K562 (cell line): Measurements from ENCODE around the gene GNAI3. TPM values are rescaled to one million over a fixed set of nuclear protein-coding genes. Genes with fewer than 3 reads are reported as not detected.

ENCODE experiments used
- ADNP ChIP-seq: fragments of 200-800 bp; sonication (Bioruptor generic); IDR thresholded peaks from 2 replicates; pipeline ENCODE4 v1.6.1; 2016; ENCODE audit warnings: missing genetic modification characterization, missing compliant biosample characterization
- BACH1 ChIP-seq: fragments of 200-800 bp; sonication (Bioruptor generic); IDR thresholded peaks from 2 replicates; pipeline ENCODE4 v1.6.1; 2016; ENCODE audit warnings: missing genetic modification characterization, missing compliant biosample characterization
- CBX5 ChIP-seq: IDR thresholded peaks from 2 replicates; pipeline ENCODE4 v1.6.1; 2014; ENCODE audit warnings: low read depth, borderline replicate concordance
- CBX8 ChIP-seq: fragments of 200-600 bp; sonication (generic); IDR thresholded peaks from 2 replicates; pipeline ENCODE4 v1.6.1; 2012; ENCODE audit warnings: borderline replicate concordance, mixed run types, low read depth, mild to moderate bottlenecking, moderate library complexity, mixed read lengths, low read length, control low read depth, inconsistent platforms; ENCODE audit not compliant: poor library complexity, severe bottlenecking; ENCODE audit errors: extremely low read depth
- FIP1L1 ChIP-seq: fragments of 200-400 bp; formaldehyde crosslinking; IDR thresholded peaks from 2 replicates; pipeline ENCODE4 v1.6.1; 2018; ENCODE audit warnings: mild to moderate bottlenecking, low read depth, low read length; ENCODE audit not compliant: poor library complexity, severe bottlenecking
- FOXM1 ChIP-seq, 2 experiments: fragments of 450-650 bp in 1 of 2; sonication (generic) in 1 of 2; formaldehyde crosslinking in 1 of 2; IDR thresholded peaks; 2 replicates each; pipeline versions ENCODE4 v1.6.1 to v1.9.0; 2017 to 2022; ENCODE audit warnings: low read depth in 2 of 2, mild to moderate bottlenecking in 2 of 2, missing genetic modification reagents in 1 of 2, moderate library complexity in 1 of 2
- HNRNPH1 ChIP-seq: fragments of 200-400 bp; formaldehyde crosslinking; optimal IDR thresholded peaks from 2 replicates; pipeline ENCODE3; 2017; ENCODE audit warnings: low read depth, mild to moderate bottlenecking, low read length, moderate library complexity
- HNRNPLL ChIP-seq: fragments of 200-400 bp; formaldehyde crosslinking; IDR thresholded peaks from 2 replicates; pipeline ENCODE4 v1.6.1; 2017; ENCODE audit warnings: low read length, low read depth, mild to moderate bottlenecking; ENCODE audit not compliant: poor library complexity, severe bottlenecking
- HOXB6 ChIP-seq: fragments of 250-450 bp; sonication (Bioruptor Pico); IDR thresholded peaks from 2 replicates; pipeline ENCODE4 v1.5.1; 2022; ENCODE audit warnings: mild to moderate bottlenecking, borderline replicate concordance
- MAZ ChIP-seq, 2 experiments: fragments of 450-650 bp in 1 of 2; sonication (generic) in 1 of 2; formaldehyde crosslinking; IDR thresholded peaks in 1 of 2; conservative IDR thresholded peaks in 1 of 2; 2 replicates each; pipeline versions ENCODE4 v1.4.0 to v1.5.0; 2020; ENCODE audit warnings: mild to moderate bottlenecking in 1 of 2, missing genetic modification reagents in 1 of 2
- NCOA4 ChIP-seq: fragments of 450-650 bp; IDR thresholded peaks from 2 replicates; pipeline ENCODE4 v1.6.1; 2018; ENCODE audit warnings: mild to moderate bottlenecking; ENCODE audit not compliant: partially characterized antibody
- NCOR1 ChIP-seq: fragments of 450-650 bp; IDR thresholded peaks from 2 replicates; pipeline ENCODE4 v1.6.1; 2016; ENCODE audit warnings: mild to moderate bottlenecking, moderate library complexity
- NFATC3 ChIP-seq: fragments of 450-650 bp; IDR thresholded peaks from 2 replicates; pipeline ENCODE4 v1.6.1; 2017; ENCODE audit warnings: mild to moderate bottlenecking
- PCBP1 ChIP-seq: fragments of 200-400 bp; formaldehyde crosslinking; IDR thresholded peaks from 2 replicates; pipeline ENCODE4 v1.6.1; 2018; ENCODE audit warnings: mild to moderate bottlenecking, low read depth, low read length; ENCODE audit not compliant: poor library complexity, severe bottlenecking
- RAD21 ChIP-seq, 2 experiments: fragments of 250-450 bp in 1 of 2; fragments of 450-650 bp in 1 of 2; sonication (Bioruptor Pico) in 1 of 2; formaldehyde crosslinking in 1 of 2; IDR thresholded peaks in 1 of 2; conservative IDR thresholded peaks in 1 of 2; 2 replicates each; pipeline versions ENCODE4 v1.4.0 to v1.8.0; 2020 to 2022; ENCODE audit warnings: mild to moderate bottlenecking in 2 of 2, moderate library complexity in 1 of 2
- RBM22 ChIP-seq: fragments of 200-400 bp; formaldehyde crosslinking; IDR thresholded peaks from 2 replicates; pipeline ENCODE4 v1.6.1; 2018; ENCODE audit warnings: low read length, low read depth; ENCODE audit not compliant: poor library complexity, severe bottlenecking
- RNF2 ChIP-seq: sonication (generic); IDR thresholded peaks from 2 replicates; pipeline ENCODE4 v1.6.1; 2016
- SIX5 ChIP-seq, 2 experiments: IDR thresholded peaks; 2 replicates each; pipeline ENCODE4 v1.6.1; 2011; ENCODE audit warnings: low read length in 2 of 2, borderline replicate concordance in 1 of 2, low read depth in 1 of 2, mild to moderate bottlenecking in 1 of 2, moderate library complexity in 1 of 2; ENCODE audit not compliant: insufficient read depth in 1 of 2
- TARDBP ChIP-seq: fragments of 450-650 bp; IDR thresholded peaks from 2 replicates; pipeline ENCODE4 v1.6.1; 2016
- TRIM24 ChIP-seq, 2 experiments: fragments of 450-650 bp; IDR thresholded peaks; 2 replicates each; pipeline ENCODE4 v1.6.1; 2016
- TSC22D4 ChIP-seq: fragments of 450-650 bp; IDR thresholded peaks from 2 replicates; pipeline ENCODE4 v1.6.1; 2016; ENCODE audit warnings: missing genetic modification characterization, missing biosample characterization, control low read depth
- XRCC3 ChIP-seq: fragments of 450-650 bp; IDR thresholded peaks from 2 replicates; pipeline ENCODE4 v1.6.1; 2017; ENCODE audit warnings: mild to moderate bottlenecking, moderate library complexity
- ZNF384 ChIP-seq: IDR thresholded peaks from 2 replicates; pipeline ENCODE4 v1.6.1; 2012; ENCODE audit warnings: low read depth, low read length, improper control_type of control experiment
- polyA plus RNA-seq, 8 experiments: library from polyadenylated mRNA; depleted of rRNA in 4 of 8; stranded (reverse) in 5 of 8; unstranded in 3 of 8; fragments of >200 nt; fragmentation: Nextera tagmentation in 2 of 8; fragmentation: Illumina TruSeq in 1 of 8; extraction: Ambion mirVana in 2 of 8; extraction: Trizol in 1 of 8; gene quantifications; 2 replicates each; pipeline versions ENCODE4 v1.2.1 to v1.2.3, GENCODE V29; 2011 to 2014; ENCODE audit warnings: inconsistent platforms in 1 of 8, missing spikeins in 1 of 8
- total RNA-seq, 7 experiments: library from RNA; depleted of rRNA in 6 of 7; stranded (reverse); fragments of >200 nt in 6 of 7; fragmentation: Illumina TruSeq in 2 of 7; extraction: Trizol in 2 of 7; gene quantifications; 2 replicates each; pipeline versions ENCODE4 v1.2.1 to v1.2.3, GENCODE V29; 2011 to 2021; ENCODE audit warnings: low replicate concordance in 1 of 7
- TF ChIP-seq, protein P1 (sequence below): sonication (generic); formaldehyde crosslinking; IDR thresholded peaks from 2 replicates; pipeline ENCODE4 v1.8.0; 2022; ENCODE audit warnings: mild to moderate bottlenecking, missing genetic modification reagents
- TF ChIP-seq, protein P2 (sequence below): fragments of 250-450 bp; sonication (Bioruptor Pico); IDR thresholded peaks from 2 replicates; pipeline ENCODE4 v1.5.0; 2020; ENCODE audit warnings: mild to moderate bottlenecking, borderline replicate concordance

The GNAI3 gene
- total and polyA plus RNA-seq, 9 of the 15 experiments (the other 6 are each of a cell fraction or from before 2014, with no cell fraction given), result 6.3 to 13.2 (median 8.9) TPM

DNA sequence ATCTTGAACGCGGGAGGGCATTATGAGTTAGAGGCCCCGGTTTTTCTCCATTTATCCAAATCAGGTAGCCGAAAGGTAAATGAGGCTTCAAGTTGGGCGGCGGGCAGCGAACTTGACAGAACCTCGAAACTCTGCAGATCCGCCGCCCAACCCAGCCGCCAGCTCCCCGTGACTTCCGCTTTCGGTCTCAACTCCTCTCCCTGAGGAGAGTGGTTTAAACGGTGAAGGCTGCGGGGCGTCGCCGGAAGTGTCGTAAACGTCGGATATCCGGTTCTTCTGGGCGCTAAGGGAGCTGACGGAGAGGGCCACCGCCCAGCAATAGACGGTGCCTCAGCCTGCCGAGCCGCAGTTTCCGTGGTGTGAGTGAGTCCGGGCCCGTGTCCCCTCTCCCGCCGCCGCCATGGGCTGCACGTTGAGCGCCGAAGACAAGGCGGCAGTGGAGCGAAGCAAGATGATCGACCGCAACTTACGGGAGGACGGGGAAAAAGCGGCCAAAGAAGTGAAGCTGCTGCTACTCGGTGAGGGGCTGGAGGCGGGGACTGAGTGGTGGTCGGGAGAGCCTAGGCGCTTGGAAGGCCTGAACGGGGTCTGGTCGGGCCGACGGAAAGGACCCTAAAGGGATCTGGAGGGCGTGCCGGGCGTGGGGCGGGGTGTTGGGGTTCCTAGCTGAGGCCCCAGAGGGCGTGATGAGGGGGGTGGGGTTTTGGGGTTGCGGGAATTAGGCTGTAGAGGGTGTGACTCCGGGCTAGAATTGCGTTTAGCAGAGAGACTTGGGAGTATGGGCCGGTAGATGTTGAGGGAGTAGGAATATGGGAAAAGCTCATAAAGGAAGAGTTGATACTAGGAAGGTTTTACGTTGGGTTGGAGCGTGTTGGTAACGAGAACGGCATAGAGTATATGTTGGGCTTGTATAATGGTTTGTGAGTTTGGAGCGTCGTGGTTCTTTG is at the start of gene GNAI3 (continued):
- TF ChIP-seq, protein P1, sequence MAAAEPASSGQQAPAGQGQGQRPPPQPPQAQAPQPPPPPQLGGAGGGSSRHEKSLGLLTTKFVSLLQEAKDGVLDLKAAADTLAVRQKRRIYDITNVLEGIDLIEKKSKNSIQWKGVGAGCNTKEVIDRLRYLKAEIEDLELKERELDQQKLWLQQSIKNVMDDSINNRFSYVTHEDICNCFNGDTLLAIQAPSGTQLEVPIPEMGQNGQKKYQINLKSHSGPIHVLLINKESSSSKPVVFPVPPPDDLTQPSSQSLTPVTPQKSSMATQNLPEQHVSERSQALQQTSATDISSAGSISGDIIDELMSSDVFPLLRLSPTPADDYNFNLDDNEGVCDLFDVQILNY (CRISPR knock-in tag), result no peak
- TF ChIP-seq MAZ (CRISPR knock-in tag; conservative IDR thresholded peaks at IDR 0.05 in 1 of 2, IDR thresholded peaks at IDR 0.05 in 1 of 2) (peak; percentile 61 to 82), ADNP (tag) (no peak), XRCC3 (no peak), RAD21 (CRISPR knock-in tag; conservative IDR thresholded peaks at IDR 0.05 in 1 of 2, IDR thresholded peaks at IDR 0.05 in 1 of 2) (no peak; a peak in 2 of 4 replicates), FIP1L1 (peak; percentile 58), HOXB6 (CRISPR knock-in tag) (no peak), HNRNPH1 (no peak), CBX8 (no peak), TRIM24 (IDR thresholded peaks at IDR 0.05) (peak; percentile 4 to 29; a peak in 1 of 4 replicates), BACH1 (no peak), NCOA4 (no peak), SIX5 (IDR thresholded peaks at IDR 0.05; ENCODE audit: borderline replicate concordance in 1 of 2, insufficient read depth in 1 of 2, low read depth in 1 of 2, low read length in 2 of 2) (no peak), TARDBP (peak; percentile 31; the same call in 1 of the 2 replicates), HNRNPLL (peak; percentile 98), FOXM1 (IDR thresholded peaks at IDR 0.05; ENCODE audit: low read depth) (peak; percentile 64; the same call in 1 of the 2 replicates), FOXM1 (CRISPR knock-in tag; IDR thresholded peaks at IDR 0.05; ENCODE audit: low read depth) (no peak), NFATC3 (no peak), TSC22D4 (no peak), ZNF384 (no peak; the same call in 1 of the 2 replicates), RNF2 (peak; percentile 57; the same call in 1 of the 2 replicates), PCBP1 (no peak), CBX5 (no peak), RBM22 (peak; percentile 58), NCOR1 (no peak)
- TF ChIP-seq, protein P2, sequence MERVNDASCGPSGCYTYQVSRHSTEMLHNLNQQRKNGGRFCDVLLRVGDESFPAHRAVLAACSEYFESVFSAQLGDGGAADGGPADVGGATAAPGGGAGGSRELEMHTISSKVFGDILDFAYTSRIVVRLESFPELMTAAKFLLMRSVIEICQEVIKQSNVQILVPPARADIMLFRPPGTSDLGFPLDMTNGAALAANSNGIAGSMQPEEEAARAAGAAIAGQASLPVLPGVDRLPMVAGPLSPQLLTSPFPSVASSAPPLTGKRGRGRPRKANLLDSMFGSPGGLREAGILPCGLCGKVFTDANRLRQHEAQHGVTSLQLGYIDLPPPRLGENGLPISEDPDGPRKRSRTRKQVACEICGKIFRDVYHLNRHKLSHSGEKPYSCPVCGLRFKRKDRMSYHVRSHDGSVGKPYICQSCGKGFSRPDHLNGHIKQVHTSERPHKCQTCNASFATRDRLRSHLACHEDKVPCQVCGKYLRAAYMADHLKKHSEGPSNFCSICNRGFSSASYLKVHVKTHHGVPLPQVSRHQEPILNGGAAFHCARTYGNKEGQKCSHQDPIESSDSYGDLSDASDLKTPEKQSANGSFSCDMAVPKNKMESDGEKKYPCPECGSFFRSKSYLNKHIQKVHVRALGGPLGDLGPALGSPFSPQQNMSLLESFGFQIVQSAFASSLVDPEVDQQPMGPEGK (CRISPR knock-in tag), result no peak
